ENCODE results near the gene ADAMTS10. TPM values are rescaled to one million over a fixed set of nuclear protein-coding genes. Genes with fewer than 3 reads are reported as not detected.

ADAMTS10 gene
- polyA plus RNA-seq, 1 experiment: 6.4 TPM

DNA sequence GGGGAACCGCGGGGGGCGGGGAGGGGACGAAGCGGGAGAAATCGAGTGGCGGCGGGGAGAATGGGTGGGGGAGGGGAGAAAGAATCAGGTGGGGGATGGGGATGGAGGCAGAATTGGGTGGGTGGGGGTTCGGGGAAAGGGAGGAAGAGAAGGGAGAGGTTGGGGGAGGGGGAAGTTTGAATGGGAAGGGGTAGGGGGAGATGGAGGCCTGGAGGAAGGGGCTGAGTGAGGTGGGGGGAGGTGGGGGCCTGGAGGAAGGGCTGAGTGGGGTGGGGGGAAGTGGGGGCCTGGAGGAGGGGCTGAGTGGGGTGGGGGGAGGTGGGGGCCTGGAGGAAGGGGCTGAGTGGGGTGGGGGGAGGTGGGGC lies 403 bp upstream of the ADAMTS10 start:
- H3K4me3 ChIP-seq (ENCODE audit: low read depth, low read length): peak overlapping the region; percentile 87; the same call in 1 of the 2 replicates
- no peak overlapping the region for H3K27ac ChIP-seq (ENCODE audit: low read depth, low read length)
- ChIA-PET POLR2A (no interaction called here), CTCF (no interaction called here)
- no peak for DNase-seq (ENCODE audit: low read depth, low spot score)
- no peaks in the 10 kb centered on the region for H3K27me3 ChIP-seq (ENCODE audit: control insufficient read depth, insufficient read depth, low read length)
- H3K9me3 ChIP-seq (ENCODE audit: control insufficient read depth, insufficient read depth, low read length): no peaks in the 10 kb centered on the region; the same call in 1 of the 2 replicates
- TF ChIP-seq, protein P1, sequence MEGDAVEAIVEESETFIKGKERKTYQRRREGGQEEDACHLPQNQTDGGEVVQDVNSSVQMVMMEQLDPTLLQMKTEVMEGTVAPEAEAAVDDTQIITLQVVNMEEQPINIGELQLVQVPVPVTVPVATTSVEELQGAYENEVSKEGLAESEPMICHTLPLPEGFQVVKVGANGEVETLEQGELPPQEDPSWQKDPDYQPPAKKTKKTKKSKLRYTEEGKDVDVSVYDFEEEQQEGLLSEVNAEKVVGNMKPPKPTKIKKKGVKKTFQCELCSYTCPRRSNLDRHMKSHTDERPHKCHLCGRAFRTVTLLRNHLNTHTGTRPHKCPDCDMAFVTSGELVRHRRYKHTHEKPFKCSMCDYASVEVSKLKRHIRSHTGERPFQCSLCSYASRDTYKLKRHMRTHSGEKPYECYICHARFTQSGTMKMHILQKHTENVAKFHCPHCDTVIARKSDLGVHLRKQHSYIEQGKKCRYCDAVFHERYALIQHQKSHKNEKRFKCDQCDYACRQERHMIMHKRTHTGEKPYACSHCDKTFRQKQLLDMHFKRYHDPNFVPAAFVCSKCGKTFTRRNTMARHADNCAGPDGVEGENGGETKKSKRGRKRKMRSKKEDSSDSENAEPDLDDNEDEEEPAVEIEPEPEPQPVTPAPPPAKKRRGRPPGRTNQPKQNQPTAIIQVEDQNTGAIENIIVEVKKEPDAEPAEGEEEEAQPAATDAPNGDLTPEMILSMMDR (IDR thresholded peaks at IDR 0.05; ENCODE audit: low read depth, low read length): no peak

DNA sequence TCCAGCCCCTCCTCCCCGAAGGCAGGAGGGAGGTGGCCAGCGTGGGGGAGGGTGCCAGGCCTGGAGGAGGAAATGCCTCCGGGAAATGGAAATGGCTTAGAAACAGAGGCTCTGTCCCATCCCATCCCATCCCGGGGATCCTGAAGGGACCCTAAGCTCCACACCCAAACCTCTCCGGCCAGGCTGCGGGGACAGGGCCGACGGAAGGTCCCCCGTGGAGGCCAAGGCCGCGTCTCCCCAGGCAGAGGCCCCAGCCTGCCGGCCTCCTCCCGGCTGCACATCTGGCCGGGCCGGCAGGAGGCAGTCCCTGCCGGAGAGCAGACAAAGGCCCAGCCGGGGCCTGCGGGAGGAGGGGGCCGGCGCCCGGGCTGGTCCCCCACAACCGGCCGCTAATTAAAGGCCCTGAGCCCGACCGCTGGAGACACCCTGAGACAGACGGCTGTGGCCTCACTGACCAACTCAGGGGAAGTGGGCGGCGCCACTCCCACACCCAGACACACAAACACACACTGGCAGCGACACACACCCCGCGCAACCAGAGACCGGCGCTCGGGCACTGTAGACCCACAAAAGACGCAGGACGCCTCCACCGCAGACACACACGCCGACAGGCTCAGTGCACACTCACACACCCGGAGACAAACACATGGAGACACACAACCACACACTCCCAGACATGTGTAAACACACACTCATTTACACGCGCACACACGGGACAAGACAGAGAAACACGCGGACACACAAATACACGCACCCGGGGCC lies 1.1 kb downstream of the ADAMTS10 start:
- Histone ChIP-seq H3K27me3 (ENCODE audit: control insufficient read depth, insufficient read depth, low read length) (no peaks in the 10 kb centered on the region), H3K9me3 (ENCODE audit: control insufficient read depth, insufficient read depth, low read length) (peaks cover 13% of the 10 kb centered on the region), H3K27ac (ENCODE audit: low read depth, low read length) (peak overlapping the region; percentile 61), H3K4me3 (ENCODE audit: low read depth, low read length) (peak overlapping the region; percentile 87)
- POLR2A ChIA-PET: no interaction called here
- no peak for DNase-seq (ENCODE audit: low read depth, low spot score)
- TF ChIP-seq, protein P1 (IDR thresholded peaks at IDR 0.05; ENCODE audit: low read depth, low read length): peak; percentile 44
- CTCF ChIA-PET: interaction anchor here (0.6 kb wide), 1 partner anchor 31 kb away, joined by 4 read pairs; no protein-coding TSS in a partner anchor

DNA sequence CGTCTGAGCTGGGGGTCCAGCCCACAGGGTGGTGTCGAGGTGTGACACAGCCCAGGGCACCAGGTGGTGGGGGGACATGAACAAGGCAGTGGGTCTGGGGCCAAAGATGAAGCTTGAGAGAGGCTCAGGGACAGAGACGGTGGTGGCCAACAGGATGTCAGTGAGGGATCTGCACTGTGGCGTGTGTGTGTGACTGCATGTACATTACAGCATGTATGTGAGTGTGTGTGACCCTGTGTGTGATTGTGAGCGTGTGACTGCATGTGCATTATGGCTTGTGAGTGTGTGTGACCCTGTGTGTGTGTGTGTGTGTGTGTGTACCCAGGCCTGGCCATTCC lies 1.6 kb downstream of the ADAMTS10 start:
- Histone ChIP-seq H3K9me3 (ENCODE audit: control insufficient read depth, insufficient read depth, low read length) (peaks cover 15% of the 10 kb centered on the region), H3K4me3 (ENCODE audit: low read depth, low read length) (peak overlapping the region; percentile 87), H3K27me3 (ENCODE audit: control insufficient read depth, insufficient read depth, low read length) (no peaks in the 10 kb centered on the region), H3K27ac (ENCODE audit: low read depth, low read length) (no peak overlapping the region)
- DNase-seq (ENCODE audit: low read depth, low spot score): no peak
- TF ChIP-seq, protein P1 (IDR thresholded peaks at IDR 0.05; ENCODE audit: low read depth, low read length): no peak
- ChIA-PET POLR2A (interaction anchor here (0.7 kb wide), 1 partner anchor 15 kb away, joined by 4 read pairs; no protein-coding TSS in a partner anchor), CTCF (interaction anchor here (0.6 kb wide), 1 partner anchor 30 kb away, joined by 4 read pairs; no protein-coding TSS in a partner anchor)

DNA sequence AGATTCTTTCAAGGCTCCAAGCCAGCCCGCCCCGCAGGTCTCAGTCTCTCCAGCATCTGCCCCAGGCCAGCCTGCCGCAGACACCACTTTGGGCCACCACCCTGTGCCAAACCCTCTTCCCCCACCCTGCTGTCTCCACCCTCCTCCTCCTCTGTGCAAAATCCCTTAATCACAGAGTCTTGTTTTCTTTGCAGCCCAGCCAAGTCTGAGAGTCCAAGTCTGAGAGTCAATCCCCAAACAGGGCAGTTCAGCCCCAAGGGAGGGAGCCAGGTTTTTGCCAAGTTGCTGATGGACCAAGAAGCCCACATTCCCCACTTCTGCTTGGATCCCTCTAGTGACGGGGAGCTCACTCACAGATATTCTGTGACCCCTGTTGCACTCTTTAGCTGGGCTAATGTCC lies 3.1 kb downstream of the ADAMTS10 start:
- no peaks in the 10 kb centered on the region for H3K27me3 ChIP-seq (ENCODE audit: control insufficient read depth, insufficient read depth, low read length)
- CTCF ChIA-PET: no interaction called here

DNA sequence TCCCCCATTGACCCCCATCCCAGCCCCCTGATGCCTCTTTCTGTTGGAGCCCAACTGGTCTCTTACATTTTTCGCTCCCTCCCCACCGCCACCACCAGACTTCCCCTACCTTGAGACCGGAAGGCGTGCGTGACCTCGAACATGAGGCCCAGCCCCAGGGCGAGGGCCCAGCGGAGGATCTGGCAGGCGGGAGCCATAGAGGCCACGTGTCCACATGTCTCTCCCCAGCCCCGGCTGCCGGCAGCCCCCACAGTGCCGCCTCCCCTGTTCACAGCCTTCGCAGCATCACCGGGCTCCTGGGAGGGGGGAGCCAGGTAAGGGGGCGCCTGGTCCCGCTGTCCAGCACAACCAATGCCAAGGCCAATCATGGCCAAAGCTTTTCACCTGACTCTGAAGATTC lies 5.0 kb downstream of the ADAMTS10 start:
- ChIA-PET POLR2A (no interaction called here), CTCF (interaction anchor here (1.2 to 2.1 kb wide), 2 partner anchors 11 to 27 kb away, joined by 4 to 8 read pairs; no protein-coding TSS in a partner anchor)
- Histone ChIP-seq H3K4me3 (ENCODE audit: low read depth, low read length) (no peak overlapping the region), H3K27me3 (ENCODE audit: control insufficient read depth, insufficient read depth, low read length) (no peaks in the 10 kb centered on the region), H3K9me3 (ENCODE audit: control insufficient read depth, insufficient read depth, low read length) (peaks cover 15% of the 10 kb centered on the region), H3K27ac (ENCODE audit: low read depth, low read length) (no peak overlapping the region)
- TF ChIP-seq, protein P1 (IDR thresholded peaks at IDR 0.05; ENCODE audit: low read depth, low read length): no peak
- DNase-seq (ENCODE audit: low read depth, low spot score): no peak

More for the DNA sequence above, 3.1 kb downstream of the ADAMTS10 start:
- DNase-seq (ENCODE audit: low read depth, low spot score): no peak
- TF ChIP-seq, protein P1 (IDR thresholded peaks at IDR 0.05; ENCODE audit: low read depth, low read length): no peak
- no peak overlapping the region for H3K4me3 ChIP-seq (ENCODE audit: low read depth, low read length)
- peaks cover 15% of the 10 kb centered on the region for H3K9me3 ChIP-seq (ENCODE audit: control insufficient read depth, insufficient read depth, low read length)
- no peak overlapping the region for H3K27ac ChIP-seq (ENCODE audit: low read depth, low read length)
- POLR2A ChIA-PET: no interaction called here
